HL-60 (cell line): ENCODE results near the gene KAT6B.

Experiments
- DNase-seq, 2 experiments: peaks; one replicate each; pipeline ENCODE4 v3.0.0-alpha.2; 2010 to 2020; ENCODE audit warnings: low read depth in 1 of 2, low spot score in 1 of 2
- H3K27ac ChIP-seq: fragments of 250-450 bp; sonication (Bioruptor Pico); replicated peaks from 2 replicates; pipeline ENCODE4 v1.5.1; 2020; ENCODE audit warnings: mild to moderate bottlenecking, moderate library complexity
- H3K27me3 ChIP-seq: fragments of 250-450 bp; sonication (Bioruptor Pico); 2 replicates; pipeline ENCODE4 v1.5.1; 2021; ENCODE audit warnings: mild to moderate bottlenecking, moderate library complexity; ENCODE audit not compliant: insufficient read depth, poor library complexity, severe bottlenecking
- H3K4me3 ChIP-seq: replicated peaks from 2 replicates; pipeline ENCODE4 v1.5.1; 2011; ENCODE audit warnings: mild to moderate bottlenecking, control low read depth, low read length; ENCODE audit not compliant: insufficient read depth
- CTCF ChIP-seq: IDR thresholded peaks from one replicate; pipeline ENCODE4 v1.5.1; 2011; ENCODE audit warnings: low read length, control low read depth, inconsistent platforms; ENCODE audit not compliant: insufficient read depth
- GABPA ChIP-seq: IDR thresholded peaks from 2 replicates; pipeline ENCODE4 v1.6.1; 2012; ENCODE audit warnings: low read depth
- POLR2AphosphoS5 ChIP-seq: IDR thresholded peaks from 2 replicates; pipeline ENCODE4 v1.6.1; 2012; ENCODE audit warnings: low read depth
- REST ChIP-seq: IDR thresholded peaks from 2 replicates; pipeline ENCODE4 v1.6.1; 2012; ENCODE audit warnings: low read depth; ENCODE audit not compliant: insufficient replicate concordance
- SPI1 ChIP-seq: IDR thresholded peaks from 2 replicates; pipeline ENCODE4 v1.6.1; 2012; ENCODE audit warnings: low read depth, mild to moderate bottlenecking, borderline replicate concordance

Gene KAT6B

GRCh38 chr10:75074711-75075445 lies 248.5 kb downstream of the KAT6B start:
- TF ChIP-seq POLR2AphosphoS5 (no peak), GABPA (no peak), CTCF (no peak), REST (no peak), SPI1 (no peak)
- no peak for DNase-seq
- Histone ChIP-seq H3K27ac (no peak overlapping the region), H3K27me3 (no peaks in the 10 kb centered on the region), H3K4me3 (no peak overlapping the region)

- TF ChIP-seq REST (no peak), CTCF (no peak)
- no peak overlapping the region for H3K4me3 ChIP-seq
- no peak for DNase-seq
- H3K27ac ChIP-seq, result no peak overlapping the region
- no peaks in the 10 kb centered on the region for H3K27me3 ChIP-seq
Observed at GRCh38 chr10:75076348-75076747, 249.9 kb downstream of the KAT6B start.

- DNase-seq, result no peak
- no peak overlapping the region for H3K4me3 ChIP-seq
- H3K27me3 ChIP-seq, result no peaks in the 10 kb centered on the region
- H3K27ac ChIP-seq, result no peak overlapping the region
- TF ChIP-seq CTCF (no peak), SPI1 (no peak), REST (no peak), GABPA (no peak), POLR2AphosphoS5 (no peak)
Observed at GRCh38 chr10:75079436-75080083, 253.2 kb downstream of the KAT6B start.
